Stimulated activated CD4-positive, alpha-beta T cell treated with anti-CD3 and anti-CD28 coated beads, Interleukin-1b, Interleukin-23, amount 100 ng/mL, for 4 hours (primary cell): ENCODE results near the gene C1orf159.
"Not testable (repeated sequence)": the region's sequence is repeated elsewhere in the genome, so short reads cannot be mapped to it uniquely, and the experiment has no call there.

ENCODE experiments used
- DNase-seq, 2 donors: peaks; one replicate each; pipeline ENCODE4 v3.0.0-alpha.2; 2020; ENCODE audit warnings: low read depth in 2 of 2

The C1orf159 gene

GRCh38 chr1:1149416-1149815 lies 33.5 kb upstream of the C1orf159 start:
- DNase-seq, result no peak

- no peak for DNase-seq
Measured at GRCh38 chr1:1148569-1148968, 32.7 kb upstream of the C1orf159 start.

GRCh38 chr1:1148061-1148460 lies 32.2 kb upstream of the C1orf159 start:
- DNase-seq, result no peak

GRCh38 chr1:1146596-1146995 lies 30.7 kb upstream of the C1orf159 start:
- no peak for DNase-seq

GRCh38 chr1:1146026-1146425 lies 30.1 kb upstream of the C1orf159 start:
- no peak for DNase-seq

- DNase-seq, result no peak
Measured at GRCh38 chr1:1145547-1145914, 29.6 kb upstream of the C1orf159 start.

- no peak for DNase-seq
Measured at GRCh38 chr1:1144843-1145546, 29.1 kb upstream of the C1orf159 start.

- DNase-seq, result peak; percentile 31 to 35
Measured at GRCh38 chr1:1144122-1144842, 28.4 kb upstream of the C1orf159 start.

- no peak for DNase-seq
Measured at GRCh38 chr1:1143636-1144035, 27.7 kb upstream of the C1orf159 start.

- DNase-seq, result no peak
Measured at GRCh38 chr1:1142844-1143243, 27.0 kb upstream of the C1orf159 start.

GRCh38 chr1:1142352-1142751 lies 26.5 kb upstream of the C1orf159 start:
- not testable (repeated sequence) for DNase-seq

GRCh38 chr1:1141911-1142250 lies 26.0 kb upstream of the C1orf159 start:
- no peak for DNase-seq

GRCh38 chr1:1141244-1141910 lies 25.5 kb upstream of the C1orf159 start:
- DNase-seq, result no peak

- DNase-seq, result no peak
Measured at GRCh38 chr1:1140673-1141072, 24.8 kb upstream of the C1orf159 start.

- DNase-seq, result peak; percentile 59 to 71
Measured at GRCh38 chr1:1137256-1138045, 21.6 kb upstream of the C1orf159 start.

- no peak for DNase-seq
Measured at GRCh38 chr1:1136547-1137230, 20.8 kb upstream of the C1orf159 start.

- no peak for DNase-seq
Measured at GRCh38 chr1:1135339-1136136, 19.6 kb upstream of the C1orf159 start.

GRCh38 chr1:1134300-1134970 lies 18.5 kb upstream of the C1orf159 start:
- no peak for DNase-seq

GRCh38 chr1:1132956-1133750 lies 17.3 kb upstream of the C1orf159 start:
- DNase-seq, result no peak
